Trophoblast cell (in vitro differentiated cells and primary cell): ENCODE data around the gene CFAP92.

Source experiments
- DNase-seq, 2 donors: peaks; one replicate each; pipeline ENCODE4 v3.0.0-alpha.2; 2016
- H2AFZ ChIP-seq: 2 replicates; pipeline ENCODE4 v1.6.1; 2013; ENCODE audit warnings: low read length, moderate library complexity, mild to moderate bottlenecking; ENCODE audit not compliant: insufficient read depth, poor library complexity
- H2AK5ac ChIP-seq: 2 replicates; pipeline ENCODE4 v1.6.1; 2013; ENCODE audit warnings: mild to moderate bottlenecking, low read length
- H2BK120ac ChIP-seq: 2 replicates; pipeline ENCODE4 v1.6.1; 2013; ENCODE audit warnings: low read length, mild to moderate bottlenecking, moderate library complexity; ENCODE audit not compliant: insufficient read depth, poor library complexity
- H2BK12ac ChIP-seq: 2 replicates; pipeline ENCODE4 v1.6.1; 2013; ENCODE audit warnings: mild to moderate bottlenecking, low read length, moderate library complexity
- H2BK5ac ChIP-seq: 2 replicates; pipeline ENCODE4 v1.6.1; 2013; ENCODE audit warnings: low read length, low read depth, moderate library complexity, mild to moderate bottlenecking; ENCODE audit not compliant: poor library complexity
- H3K14ac ChIP-seq: 2 replicates; pipeline ENCODE4 v1.6.1; 2013; ENCODE audit warnings: mild to moderate bottlenecking, low read length
- H3K18ac ChIP-seq: 2 replicates; pipeline ENCODE4 v1.6.1; 2013; ENCODE audit warnings: mild to moderate bottlenecking, low read length
- H3K23ac ChIP-seq: 2 replicates; pipeline ENCODE4 v1.6.1; 2013; ENCODE audit warnings: low read length
- H3K27ac ChIP-seq: 2 replicates; pipeline ENCODE4 v1.5.1; 2013; ENCODE audit warnings: low read depth, mild to moderate bottlenecking, inconsistent platforms, low read length, moderate library complexity
- H3K27me3 ChIP-seq: 2 replicates; pipeline ENCODE4 v1.6.1; 2013; ENCODE audit warnings: inconsistent platforms, mild to moderate bottlenecking, low read length, moderate library complexity; ENCODE audit not compliant: insufficient read depth
- H3K36me3 ChIP-seq, 2 experiments: 1 replicate in 1 of 2; 2 replicates in 1 of 2; pipeline ENCODE4 v1.6.1; 2013; ENCODE audit warnings: low read length in 2 of 2, mild to moderate bottlenecking in 2 of 2, moderate library complexity in 1 of 2; ENCODE audit not compliant: insufficient read depth in 2 of 2, control insufficient read depth in 1 of 2
- H3K4ac ChIP-seq: 2 replicates; pipeline ENCODE4 v1.6.1; 2013; ENCODE audit warnings: low read depth, mild to moderate bottlenecking, low read length, moderate library complexity
- H3K4me1 ChIP-seq, 2 experiments: 1 replicate in 1 of 2; 2 replicates in 1 of 2; pipeline ENCODE4 v1.6.1; 2013; ENCODE audit warnings: low read length in 2 of 2, mild to moderate bottlenecking in 2 of 2, moderate library complexity in 1 of 2; ENCODE audit not compliant: insufficient read depth in 2 of 2, control insufficient read depth in 1 of 2
- H3K4me2 ChIP-seq: 2 replicates; pipeline ENCODE4 v1.6.1; 2013; ENCODE audit warnings: inconsistent platforms, mild to moderate bottlenecking, low read length, moderate library complexity
- H3K4me3 ChIP-seq: 2 replicates; pipeline ENCODE4 v1.5.1; 2013; ENCODE audit warnings: mild to moderate bottlenecking, low read depth, low read length, inconsistent platforms
- H3K79me1 ChIP-seq: one replicate; pipeline ENCODE4 v1.6.1; 2013; ENCODE audit warnings: low read length
- H3K79me2 ChIP-seq: 2 replicates; pipeline ENCODE4 v1.6.1; 2013; ENCODE audit warnings: low read length, mild to moderate bottlenecking; ENCODE audit not compliant: control insufficient read depth, insufficient read depth, poor library complexity
- H3K9ac ChIP-seq: 2 replicates; pipeline ENCODE4 v1.6.1; 2013; ENCODE audit warnings: mild to moderate bottlenecking, low read length
- H3K9me3 ChIP-seq: 2 replicates; pipeline ENCODE4 v1.6.1; 2013; ENCODE audit warnings: low read depth, mild to moderate bottlenecking, control low read depth, inconsistent platforms, low read length; ENCODE audit not compliant: insufficient read depth
- H4K12ac ChIP-seq: 2 replicates; pipeline ENCODE4 v1.6.1; 2013; ENCODE audit warnings: low read depth, mild to moderate bottlenecking, low read length, moderate library complexity
- H4K8ac ChIP-seq: 2 replicates; pipeline ENCODE4 v1.6.1; 2013; ENCODE audit warnings: low read depth, mild to moderate bottlenecking, low read length, moderate library complexity
- H4K91ac ChIP-seq: one replicate; pipeline ENCODE4 v1.6.1; 2013; ENCODE audit warnings: low read depth, mild to moderate bottlenecking, low read length, moderate library complexity
- WGBS: extraction: QIAGEN DNeasy Blood & Tissue Kit; methylation state at CpG from one replicate; pipeline ENCODE4 v1.1.7; 2013; ENCODE audit warnings: missing lambda C conversion rate; ENCODE audit not compliant: insufficient read length, insufficient coverage; ENCODE audit errors: extremely low coverage; 5-methylcytosine and 5-hydroxymethylcytosine counted together

CFAP92 gene

DNA sequence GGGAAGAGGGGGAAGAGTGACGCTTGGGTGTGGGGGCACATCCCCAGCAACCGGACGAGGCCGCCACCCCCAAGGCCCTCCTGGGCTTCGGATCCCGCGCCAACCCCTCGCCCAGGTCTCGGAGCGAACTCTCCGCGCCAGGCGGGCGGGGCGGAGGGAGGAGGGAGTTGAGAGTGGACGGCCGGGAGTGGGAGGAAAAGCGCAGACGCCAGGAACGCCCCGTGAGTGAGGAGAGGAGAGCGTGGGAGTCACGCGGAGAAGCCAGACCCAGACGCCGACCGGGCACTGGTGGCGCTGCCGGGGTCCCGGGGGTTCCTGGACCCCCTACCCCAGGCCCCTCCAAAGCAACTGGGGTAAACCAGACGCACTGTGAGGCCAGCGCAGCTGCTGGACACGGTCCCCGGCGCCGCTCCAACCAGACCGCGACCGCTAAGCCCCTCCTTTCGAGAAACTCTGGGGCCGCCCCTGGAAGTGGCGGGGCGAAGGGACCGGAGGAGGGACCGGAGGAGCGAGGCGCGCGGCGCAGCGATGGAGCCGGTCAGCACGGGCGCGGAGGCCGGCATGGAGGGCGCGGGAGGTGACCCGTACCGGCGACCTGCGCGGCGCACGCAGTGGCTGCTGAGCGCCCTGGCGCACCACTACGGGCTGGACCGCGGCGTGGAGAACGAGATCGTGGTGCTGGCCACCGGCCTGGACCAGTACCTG is 7.4 kb upstream of the CFAP92 start, which contains the start of gene EFCC1:
Gene EFCC1 (plus strand): TSS at position 204 of the 705 bp plus-strand sequence. CDS start 325 bp downstream, at position 529.
- H3K27me3 ChIP-seq, result peaks cover 43% of the 10 kb centered on the region
- H2AK5ac ChIP-seq, result no peak within 1 kb of the TSS
- H3K79me1 ChIP-seq, result no peaks in the 10 kb centered on the region
- H3K79me2 ChIP-seq, result no peaks in the 10 kb centered on the region
- no peaks in the 10 kb centered on the region for H3K36me3 ChIP-seq
- H4K8ac ChIP-seq, result no peak within 1 kb of the TSS
- peak within 1 kb of the TSS; percentile 67 for H3K4me2 ChIP-seq
- H3K4ac ChIP-seq, result no peak within 1 kb of the TSS
- peaks cover 0 to 14% of the 10 kb centered on the region in 2 experiments for H3K4me1 ChIP-seq
- peak within 1 kb of the TSS; percentile 49 for H3K4me3 ChIP-seq
- H3K23ac ChIP-seq, result no peak within 1 kb of the TSS
- no peak within 1 kb of the TSS for H2BK5ac ChIP-seq
- H3K9ac ChIP-seq, result no peak within 1 kb of the TSS
- peaks cover 16% of the 10 kb centered on the region for H3K9me3 ChIP-seq
- H2AFZ ChIP-seq, result peak within 1 kb of the TSS; percentile 54
- no peak for DNase-seq
- H3K27ac ChIP-seq, result no peak within 1 kb of the TSS
- H3K18ac ChIP-seq, result no peak within 1 kb of the TSS
- H2BK12ac ChIP-seq, result no peak within 1 kb of the TSS
- no peak within 1 kb of the TSS for H2BK120ac ChIP-seq
- WGBS, result no CpG with 5 or more reads among the region's 74 CpGs
- no peak within 1 kb of the TSS for H3K14ac ChIP-seq
- no peak within 1 kb of the TSS for H4K12ac ChIP-seq
- H4K91ac ChIP-seq, result no peak within 1 kb of the TSS

DNA sequence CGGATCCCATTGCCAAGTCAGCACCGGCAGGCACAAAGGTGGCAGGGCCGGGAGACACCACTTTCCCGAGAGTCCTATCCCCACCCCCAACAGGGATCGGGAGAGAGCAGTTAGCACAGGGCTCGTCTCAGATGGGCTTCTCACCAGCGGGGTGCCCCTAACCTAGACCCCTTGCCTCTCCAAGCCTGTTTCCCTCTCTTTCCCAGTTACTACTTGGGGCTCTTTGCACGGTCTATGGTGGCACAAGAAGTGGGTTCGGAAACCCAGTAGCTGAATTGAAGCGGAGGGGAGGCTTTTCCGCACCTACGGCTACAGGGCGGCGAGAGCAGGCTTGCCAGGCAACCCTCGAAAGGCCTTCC is 6.8 kb upstream of the CFAP92 start:
- no peak overlapping the region for H3K18ac ChIP-seq
- no peak overlapping the region for H3K9ac ChIP-seq
- no peak overlapping the region for H2AFZ ChIP-seq
- H3K27me3 ChIP-seq, result peaks cover 43% of the 10 kb centered on the region
- no peak overlapping the region for H2BK120ac ChIP-seq
- peak overlapping the region; percentile 67 for H3K4me2 ChIP-seq
- no peak overlapping the region for H2AK5ac ChIP-seq
- H3K4me3 ChIP-seq, result peak overlapping the region; percentile 17
- no peak overlapping the region for H3K14ac ChIP-seq
- H3K27ac ChIP-seq, result no peak overlapping the region
- no peaks in the 10 kb centered on the region for H3K36me3 ChIP-seq
- no CpG with 5 or more reads among the region's 15 CpGs for WGBS
- no peaks in the 10 kb centered on the region for H3K79me1 ChIP-seq
- no peak overlapping the region for H4K91ac ChIP-seq
- no peak overlapping the region for H2BK12ac ChIP-seq
- no peak overlapping the region for H3K23ac ChIP-seq
- no peak overlapping the region for H3K4ac ChIP-seq
- H3K9me3 ChIP-seq, result peaks cover 16% of the 10 kb centered on the region
- no peak overlapping the region for H2BK5ac ChIP-seq
- no peaks in the 10 kb centered on the region for H3K79me2 ChIP-seq
- no peak overlapping the region for H4K8ac ChIP-seq
- H4K12ac ChIP-seq, result no peak overlapping the region
- no peak for DNase-seq
- peaks cover 0 to 14% of the 10 kb centered on the region in 2 experiments for H3K4me1 ChIP-seq

DNA sequence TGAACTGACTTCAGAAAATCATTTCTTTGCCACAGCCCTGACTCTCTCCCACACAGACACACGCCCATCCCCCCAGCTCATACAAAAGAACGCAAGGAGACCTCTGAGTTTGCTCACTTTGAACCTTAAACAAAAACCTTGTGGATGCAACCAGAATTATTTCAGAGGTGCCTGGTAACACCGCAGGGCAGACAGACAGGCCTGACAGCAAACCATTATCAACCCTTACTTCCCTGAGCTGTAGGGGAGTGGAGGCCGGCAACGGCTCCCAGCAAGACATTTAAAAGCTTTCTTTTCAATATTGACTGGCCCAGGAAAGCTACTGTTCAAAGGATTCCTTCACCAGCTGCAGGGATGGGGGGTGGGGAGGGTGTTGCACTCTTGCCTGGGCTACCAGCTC is 5.2 kb upstream of the CFAP92 start:
- no peak overlapping the region for H3K23ac ChIP-seq
- DNase-seq, result no peak
- no peak overlapping the region for H3K4ac ChIP-seq
- no CpG with 5 or more reads among the region's 5 CpGs for WGBS
- H3K27me3 ChIP-seq, result peaks cover 43% of the 10 kb centered on the region
- no peak overlapping the region for H2BK5ac ChIP-seq
- H3K27ac ChIP-seq, result no peak overlapping the region
- H3K9ac ChIP-seq, result no peak overlapping the region
- no peak overlapping the region for H3K14ac ChIP-seq
- no peak overlapping the region for H2AK5ac ChIP-seq
- H4K12ac ChIP-seq, result no peak overlapping the region
- no peak overlapping the region for H2BK120ac ChIP-seq
- no peak overlapping the region for H3K18ac ChIP-seq
- H3K36me3 ChIP-seq, result no peaks in the 10 kb centered on the region
- H3K79me1 ChIP-seq, result no peaks in the 10 kb centered on the region
- H3K4me1 ChIP-seq, result peaks cover 4 to 15% of the 10 kb centered on the region in 2 experiments
- no peak overlapping the region for H2BK12ac ChIP-seq
- H3K9me3 ChIP-seq, result peaks cover 12% of the 10 kb centered on the region
- no peak overlapping the region for H4K8ac ChIP-seq
- no peak overlapping the region for H3K4me3 ChIP-seq
- no peak overlapping the region for H4K91ac ChIP-seq
- H3K79me2 ChIP-seq, result no peaks in the 10 kb centered on the region
- no peak overlapping the region for H3K4me2 ChIP-seq
- H2AFZ ChIP-seq, result no peak overlapping the region

DNA sequence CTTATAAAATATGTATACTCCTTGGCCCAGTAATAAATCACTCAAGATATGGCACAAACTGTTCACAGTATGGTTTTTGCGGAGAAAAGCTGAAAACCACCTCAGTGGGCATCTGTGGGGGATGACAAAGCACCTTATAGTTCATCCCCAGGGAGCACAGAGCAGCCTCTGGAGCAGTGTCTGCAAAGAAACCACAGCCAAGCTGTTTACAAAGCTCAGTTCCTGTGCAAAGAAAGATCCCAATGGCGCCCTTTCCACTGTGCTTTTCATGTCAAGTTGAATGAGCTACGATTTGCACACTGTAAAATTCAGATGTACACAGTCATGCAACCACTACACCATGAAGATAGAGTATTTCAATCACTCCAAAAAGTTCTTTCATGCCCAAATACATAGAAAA is 4.7 kb upstream of the CFAP92 start:
- WGBS, result no CpG with 5 or more reads among the region's 3 CpGs
- H3K23ac ChIP-seq, result no peak overlapping the region
- H2AFZ ChIP-seq, result no peak overlapping the region
- H3K4me2 ChIP-seq, result no peak overlapping the region
- H4K91ac ChIP-seq, result no peak overlapping the region
- no peak overlapping the region for H3K14ac ChIP-seq
- DNase-seq, result no peak
- no peak overlapping the region for H3K27ac ChIP-seq
- no peak overlapping the region for H2BK5ac ChIP-seq
- no peak overlapping the region for H3K4ac ChIP-seq
- H2AK5ac ChIP-seq, result no peak overlapping the region
- peaks cover 38% of the 10 kb centered on the region for H3K27me3 ChIP-seq
- no peak overlapping the region for H4K12ac ChIP-seq
- H4K8ac ChIP-seq, result no peak overlapping the region
- H3K9ac ChIP-seq, result no peak overlapping the region
- H3K79me2 ChIP-seq, result no peaks in the 10 kb centered on the region
- H3K4me3 ChIP-seq, result no peak overlapping the region
- no peaks in the 10 kb centered on the region for H3K36me3 ChIP-seq
- peaks cover 4 to 18% of the 10 kb centered on the region in 2 experiments for H3K4me1 ChIP-seq
- H3K79me1 ChIP-seq, result no peaks in the 10 kb centered on the region
- no peak overlapping the region for H2BK120ac ChIP-seq
- H3K9me3 ChIP-seq, result peaks cover 9% of the 10 kb centered on the region
- H3K18ac ChIP-seq, result no peak overlapping the region
- H2BK12ac ChIP-seq, result no peak overlapping the region
